Loucy (cell line): Measurements from ENCODE around the gene PSEN1.

Experiments used
- EZH2phosphoT487 ChIP-seq: fragments of 200-600 bp; IDR thresholded peaks from 2 replicates; pipeline ENCODE4 v1.6.1; 2018; ENCODE audit warnings: antibody characterized with exemption, mild to moderate bottlenecking, moderate library complexity, borderline replicate concordance
- TF ChIP-seq, protein P1 (sequence below): fragments of 200-600 bp; sonication (generic); conservative IDR thresholded peaks from 2 replicates; pipeline ENCODE4 v1.5.1; 2014; ENCODE audit warnings: mild to moderate bottlenecking, antibody characterized with exemption, low read length

DNA sequence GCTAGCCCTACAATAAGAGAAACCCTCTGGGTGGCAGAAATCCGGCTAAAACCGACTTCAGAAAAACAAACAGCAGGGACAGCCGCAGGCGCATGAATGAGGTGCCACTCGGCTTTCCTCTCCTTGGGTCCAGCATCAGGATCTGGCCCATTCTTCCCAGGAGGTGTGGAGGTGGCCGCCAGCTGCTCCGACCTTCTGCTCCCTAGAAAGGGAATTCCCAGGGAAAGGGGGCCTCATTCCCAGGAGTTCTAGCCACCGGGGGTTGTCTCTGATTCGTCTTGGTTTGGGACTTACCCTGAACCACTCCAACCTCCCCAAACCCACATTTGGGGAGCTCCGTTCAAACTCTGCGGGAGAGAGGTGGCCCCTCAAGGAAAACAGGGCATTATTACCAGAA is 114.0 kb downstream of the PSEN1 start:
- no peak for TF ChIP-seq EZH2phosphoT487
- TF ChIP-seq, protein P1, sequence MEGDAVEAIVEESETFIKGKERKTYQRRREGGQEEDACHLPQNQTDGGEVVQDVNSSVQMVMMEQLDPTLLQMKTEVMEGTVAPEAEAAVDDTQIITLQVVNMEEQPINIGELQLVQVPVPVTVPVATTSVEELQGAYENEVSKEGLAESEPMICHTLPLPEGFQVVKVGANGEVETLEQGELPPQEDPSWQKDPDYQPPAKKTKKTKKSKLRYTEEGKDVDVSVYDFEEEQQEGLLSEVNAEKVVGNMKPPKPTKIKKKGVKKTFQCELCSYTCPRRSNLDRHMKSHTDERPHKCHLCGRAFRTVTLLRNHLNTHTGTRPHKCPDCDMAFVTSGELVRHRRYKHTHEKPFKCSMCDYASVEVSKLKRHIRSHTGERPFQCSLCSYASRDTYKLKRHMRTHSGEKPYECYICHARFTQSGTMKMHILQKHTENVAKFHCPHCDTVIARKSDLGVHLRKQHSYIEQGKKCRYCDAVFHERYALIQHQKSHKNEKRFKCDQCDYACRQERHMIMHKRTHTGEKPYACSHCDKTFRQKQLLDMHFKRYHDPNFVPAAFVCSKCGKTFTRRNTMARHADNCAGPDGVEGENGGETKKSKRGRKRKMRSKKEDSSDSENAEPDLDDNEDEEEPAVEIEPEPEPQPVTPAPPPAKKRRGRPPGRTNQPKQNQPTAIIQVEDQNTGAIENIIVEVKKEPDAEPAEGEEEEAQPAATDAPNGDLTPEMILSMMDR: no peak
